ENCODE measurements around the gene IL32.
"Not testable (repeated sequence)": the region's sequence is repeated elsewhere in the genome, so short reads cannot be mapped to it uniquely, and the experiment has no call there.

Gene IL32

GRCh38 chr16:3028716-3029319 lies 36.6 kb upstream of the IL32 start:
- no peak for FAIRE-seq

- FAIRE-seq = no peak
Observed at GRCh38 chr16:3029491-3030221, 35.8 kb upstream of the IL32 start.

- FAIRE-seq = no peak
Observed at GRCh38 chr16:3030222-3031212, 34.9 kb upstream of the IL32 start.

GRCh38 chr16:3032624-3033023 lies 32.8 kb upstream of the IL32 start:
- no peak for FAIRE-seq

GRCh38 chr16:3035289-3035971 lies 30.0 kb upstream of the IL32 start:
- FAIRE-seq = no peak

- no peak for FAIRE-seq
Observed at GRCh38 chr16:3035972-3036725, 29.3 kb upstream of the IL32 start.

- no peak for FAIRE-seq
Observed at GRCh38 chr16:3036726-3037315, 28.6 kb upstream of the IL32 start, which contains the start of gene BICDL2. Gene BICDL2, minus strand, starts transcription at chr16:3036944. Its CDS starts 1,448 bp downstream, at chr16:3035496.

GRCh38 chr16:3038256-3038655 lies 27.2 kb upstream of the IL32 start:
- no peak for FAIRE-seq

- FAIRE-seq = no peak
Observed at GRCh38 chr16:3038896-3039295, 26.5 kb upstream of the IL32 start.

- FAIRE-seq = no peak
Observed at GRCh38 chr16:3042376-3042775, 23.1 kb upstream of the IL32 start.

GRCh38 chr16:3044708-3045107 lies 20.7 kb upstream of the IL32 start:
- no peak for FAIRE-seq

GRCh38 chr16:3045758-3046640 lies 19.4 kb upstream of the IL32 start, which contains the start of gene MMP25:
Gene MMP25, plus strand, starts transcription at chr16:3046561. Its CDS starts 357 bp downstream, at chr16:3046918.
- FAIRE-seq = no peak

- FAIRE-seq = no peak
Observed at GRCh38 chr16:3046641-3047386, 18.6 kb upstream of the IL32 start.

- no peak for FAIRE-seq
Observed at GRCh38 chr16:3047387-3047720, 18.1 kb upstream of the IL32 start.

- FAIRE-seq = no peak
Observed at GRCh38 chr16:3049921-3050481, 15.4 kb upstream of the IL32 start.

- no peak for FAIRE-seq
Observed at GRCh38 chr16:3050487-3050886, 15.0 kb upstream of the IL32 start.

- FAIRE-seq = no peak
Observed at GRCh38 chr16:3051009-3051408, 14.4 kb upstream of the IL32 start.

- FAIRE-seq = no peak
Observed at GRCh38 chr16:3051494-3051893, 13.9 kb upstream of the IL32 start.

GRCh38 chr16:3052571-3053329 lies 12.7 kb upstream of the IL32 start:
- not testable (repeated sequence) for FAIRE-seq

Measured in G401.6 (cell line).